ENCODE results near the gene PDE4D.

The PDE4D gene

DNA sequence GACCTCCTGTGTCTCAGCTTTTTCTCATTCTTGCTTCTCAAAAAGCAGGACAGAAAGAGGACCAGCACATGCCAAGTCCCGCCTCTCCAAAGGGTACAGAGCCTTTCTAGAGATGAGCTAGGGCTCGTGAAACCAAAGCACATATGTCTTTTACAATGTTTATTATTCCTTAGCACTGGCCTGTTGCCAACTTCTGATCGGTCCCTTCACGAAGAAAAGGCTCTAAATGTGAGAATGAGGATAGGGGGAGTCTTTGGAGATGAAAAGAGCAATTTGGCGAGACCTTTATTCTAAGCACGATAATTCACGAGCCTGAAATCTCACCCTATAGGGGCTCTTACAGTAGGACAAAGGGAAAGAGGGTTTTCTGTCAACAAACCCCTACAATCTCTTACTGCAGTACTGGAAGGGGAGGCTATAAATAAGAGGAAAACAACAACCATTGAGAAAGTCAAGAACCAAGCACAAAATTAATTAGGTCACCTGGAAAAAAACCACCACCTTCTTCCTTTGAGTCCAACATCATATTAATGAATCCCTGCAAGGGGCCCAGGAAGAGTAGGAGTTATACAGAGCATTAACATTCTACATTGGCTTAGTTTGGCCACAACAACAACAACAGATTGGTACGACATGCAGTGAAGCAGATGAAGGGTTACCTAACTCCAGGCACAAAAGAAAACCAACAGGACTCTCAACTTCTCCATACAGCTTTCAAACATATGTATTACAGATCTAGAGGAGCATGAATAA is 309.5 kb downstream of the PDE4D start:
- DNase-seq (ENCODE audit: extremely low spot score) = no peak
- ChIA-PET POLR2A (no interaction called here), CTCF (interaction anchor here (0.6 to 1.0 kb wide), 3 partner anchors 9 to 124 kb away, joined by 3 to 4 read pairs (median 3); no protein-coding TSS in a partner anchor)
- TF ChIP-seq FOXK2 (IDR thresholded peaks at IDR 0.05) (no peak), ELF4 (IDR thresholded peaks at IDR 0.05) (no peak)

DNA sequence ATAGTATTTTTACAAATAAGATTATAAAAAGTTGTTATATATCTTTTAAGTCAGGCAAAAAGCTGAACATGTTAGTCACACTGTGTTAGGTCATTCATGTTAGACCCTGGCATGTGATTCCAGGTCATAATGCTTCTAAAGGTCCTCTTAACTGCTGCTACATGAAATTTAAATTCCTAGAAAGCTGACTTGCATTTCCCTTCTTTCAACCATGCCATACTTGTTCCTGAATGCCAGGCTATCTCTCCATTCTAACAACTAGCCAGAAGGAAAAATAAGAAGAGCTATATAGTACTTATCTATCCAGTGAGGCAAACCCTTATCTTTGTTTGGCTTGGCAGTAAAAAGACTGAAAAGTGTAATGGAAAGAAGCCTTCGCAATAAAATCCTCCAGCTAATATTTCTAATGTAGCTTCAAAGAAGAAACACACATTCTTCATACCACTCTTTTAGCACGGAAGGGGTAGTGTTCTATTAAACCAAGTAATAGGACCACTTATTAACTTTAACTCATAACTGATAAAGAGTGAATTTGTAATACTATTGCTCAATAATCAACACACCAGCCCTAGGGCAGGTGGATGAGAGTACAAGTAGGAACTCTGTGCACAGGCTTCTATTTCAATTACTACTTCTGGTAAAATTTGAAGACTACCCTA is 310.2 kb downstream of the PDE4D start:
- ChIA-PET CTCF (interaction anchor here (0.6 to 1.0 kb wide), 2 partner anchors 10 to 124 kb away, joined by 3 read pairs; no protein-coding TSS in a partner anchor), POLR2A (no interaction called here)
- TF ChIP-seq ARNT (IDR thresholded peaks at IDR 0.05) = no peak
- TF ChIP-seq, protein P1, sequence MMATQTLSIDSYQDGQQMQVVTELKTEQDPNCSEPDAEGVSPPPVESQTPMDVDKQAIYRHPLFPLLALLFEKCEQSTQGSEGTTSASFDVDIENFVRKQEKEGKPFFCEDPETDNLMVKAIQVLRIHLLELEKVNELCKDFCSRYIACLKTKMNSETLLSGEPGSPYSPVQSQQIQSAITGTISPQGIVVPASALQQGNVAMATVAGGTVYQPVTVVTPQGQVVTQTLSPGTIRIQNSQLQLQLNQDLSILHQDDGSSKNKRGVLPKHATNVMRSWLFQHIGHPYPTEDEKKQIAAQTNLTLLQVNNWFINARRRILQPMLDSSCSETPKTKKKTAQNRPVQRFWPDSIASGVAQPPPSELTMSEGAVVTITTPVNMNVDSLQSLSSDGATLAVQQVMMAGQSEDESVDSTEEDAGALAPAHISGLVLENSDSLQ (IDR thresholded peaks at IDR 0.05) = no peak
- TF ChIP-seq FOXK2 (IDR thresholded peaks at IDR 0.05) = no peak
- TF ChIP-seq FOXM1 (IDR thresholded peaks at IDR 0.05; ENCODE audit: borderline replicate concordance) = no peak
- no peak for TF ChIP-seq ZNF384 (IDR thresholded peaks at IDR 0.05)
- TF ChIP-seq HDGF (IDR thresholded peaks at IDR 0.05; ENCODE audit: borderline replicate concordance) = no peak
- TF ChIP-seq FOXA1 (IDR thresholded peaks at IDR 0.05) = no peak
- TF ChIP-seq L3MBTL2 (conservative IDR thresholded peaks at IDR 0.05) = no peak
- no peak for TF ChIP-seq CTBP1 (IDR thresholded peaks at IDR 0.05; ENCODE audit: borderline replicate concordance)
- TF ChIP-seq NFRKB (IDR thresholded peaks at IDR 0.05) = no peak
- no peak for TF ChIP-seq SP1 (IDR thresholded peaks at IDR 0.05)
- TF ChIP-seq TARDBP (IDR thresholded peaks at IDR 0.05) = no peak
- no peak for TF ChIP-seq BHLHE40 (IDR thresholded peaks at IDR 0.05; ENCODE audit: borderline replicate concordance)
- no peak for TF ChIP-seq LEF1 (IDR thresholded peaks at IDR 0.05; ENCODE audit: borderline replicate concordance)
- TF ChIP-seq ELF4 (IDR thresholded peaks at IDR 0.05) = no peak
- DNase-seq (ENCODE audit: extremely low spot score) = no peak

DNA sequence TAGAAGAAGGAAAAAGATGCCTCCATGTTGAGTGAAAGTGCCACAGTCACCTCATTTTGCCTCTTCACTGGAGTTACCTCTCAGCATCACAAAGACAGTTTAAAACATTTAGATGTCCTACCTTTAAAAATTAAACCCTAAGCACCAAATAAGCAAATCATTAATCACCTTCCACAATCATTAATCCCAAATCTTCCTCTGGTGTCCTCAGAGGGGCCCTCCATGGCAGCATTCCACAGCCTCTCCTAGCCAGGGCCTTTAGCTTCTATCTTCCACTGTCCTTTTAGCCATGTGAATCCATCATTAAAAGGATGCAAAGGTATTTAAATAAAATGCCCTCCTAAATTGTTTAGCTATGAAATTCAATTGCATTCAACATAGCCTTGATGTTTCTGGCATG is 310.8 kb downstream of the PDE4D start:
- DNase-seq (ENCODE audit: extremely low spot score) = no peak
- ChIA-PET POLR2A (no interaction called here), CTCF (no interaction called here)
- TF ChIP-seq ZNF384 (IDR thresholded peaks at IDR 0.05) = no peak
- no peak for TF ChIP-seq FOXK2 (IDR thresholded peaks at IDR 0.05)
- TF ChIP-seq SUZ12 (IDR thresholded peaks at IDR 0.05) = no peak
- TF ChIP-seq CTBP1 (IDR thresholded peaks at IDR 0.05; ENCODE audit: borderline replicate concordance) = no peak
- TF ChIP-seq FOXA1 (IDR thresholded peaks at IDR 0.05) = no peak
- TF ChIP-seq BHLHE40 (IDR thresholded peaks at IDR 0.05; ENCODE audit: borderline replicate concordance) = no peak
- TF ChIP-seq, protein P1 (IDR thresholded peaks at IDR 0.05) = no peak
- TF ChIP-seq LEF1 (IDR thresholded peaks at IDR 0.05; ENCODE audit: borderline replicate concordance) = no peak
- no peak for TF ChIP-seq SP1 (IDR thresholded peaks at IDR 0.05)
- TF ChIP-seq HDGF (IDR thresholded peaks at IDR 0.05; ENCODE audit: borderline replicate concordance) = no peak
- no peak for TF ChIP-seq TARDBP (IDR thresholded peaks at IDR 0.05)
- no peak for TF ChIP-seq ARNT (IDR thresholded peaks at IDR 0.05)
- no peak for TF ChIP-seq NFRKB (IDR thresholded peaks at IDR 0.05)
- no peak for TF ChIP-seq L3MBTL2 (conservative IDR thresholded peaks at IDR 0.05)

DNA sequence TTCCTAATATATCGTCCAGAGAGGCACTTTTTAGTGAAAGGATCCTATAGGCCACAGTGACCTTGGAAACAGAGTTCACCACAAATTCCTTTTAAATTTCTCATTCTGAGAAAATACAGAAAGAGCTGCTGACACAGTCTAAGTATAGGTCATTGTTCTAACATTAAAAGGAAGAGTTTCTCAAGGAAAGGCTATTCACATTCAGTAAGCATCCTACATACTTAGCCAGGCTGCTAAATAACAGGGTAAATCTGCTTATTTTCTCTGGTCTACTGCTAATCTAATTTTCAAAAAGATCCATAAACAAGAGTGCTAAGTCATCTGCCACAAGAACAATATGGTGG is 313.7 kb downstream of the PDE4D start:
- DNase-seq (ENCODE audit: extremely low spot score) = no peak
- ChIA-PET CTCF (no interaction called here), POLR2A (no interaction called here)
- no peak for TF ChIP-seq L3MBTL2 (conservative IDR thresholded peaks at IDR 0.05)
- TF ChIP-seq CTBP1 (IDR thresholded peaks at IDR 0.05; ENCODE audit: borderline replicate concordance) = no peak
- TF ChIP-seq FOXK2 (IDR thresholded peaks at IDR 0.05) = no peak
- no peak for TF ChIP-seq SUZ12 (IDR thresholded peaks at IDR 0.05)
- TF ChIP-seq ZNF384 (IDR thresholded peaks at IDR 0.05) = no peak
- TF ChIP-seq ARNT (IDR thresholded peaks at IDR 0.05) = no peak
- TF ChIP-seq NFRKB (IDR thresholded peaks at IDR 0.05) = no peak
- TF ChIP-seq, protein P1 (IDR thresholded peaks at IDR 0.05) = no peak
- TF ChIP-seq LEF1 (IDR thresholded peaks at IDR 0.05; ENCODE audit: borderline replicate concordance) = no peak
- TF ChIP-seq HDGF (IDR thresholded peaks at IDR 0.05; ENCODE audit: borderline replicate concordance) = no peak
- TF ChIP-seq TARDBP (IDR thresholded peaks at IDR 0.05) = no peak
- no peak for TF ChIP-seq FOXA1 (IDR thresholded peaks at IDR 0.05)
- TF ChIP-seq SP1 (IDR thresholded peaks at IDR 0.05) = no peak
- no peak for TF ChIP-seq BHLHE40 (IDR thresholded peaks at IDR 0.05; ENCODE audit: borderline replicate concordance)
- no peak for TF ChIP-seq ELF4 (IDR thresholded peaks at IDR 0.05)
- TF ChIP-seq FOXM1 (IDR thresholded peaks at IDR 0.05; ENCODE audit: borderline replicate concordance) = no peak

DNA sequence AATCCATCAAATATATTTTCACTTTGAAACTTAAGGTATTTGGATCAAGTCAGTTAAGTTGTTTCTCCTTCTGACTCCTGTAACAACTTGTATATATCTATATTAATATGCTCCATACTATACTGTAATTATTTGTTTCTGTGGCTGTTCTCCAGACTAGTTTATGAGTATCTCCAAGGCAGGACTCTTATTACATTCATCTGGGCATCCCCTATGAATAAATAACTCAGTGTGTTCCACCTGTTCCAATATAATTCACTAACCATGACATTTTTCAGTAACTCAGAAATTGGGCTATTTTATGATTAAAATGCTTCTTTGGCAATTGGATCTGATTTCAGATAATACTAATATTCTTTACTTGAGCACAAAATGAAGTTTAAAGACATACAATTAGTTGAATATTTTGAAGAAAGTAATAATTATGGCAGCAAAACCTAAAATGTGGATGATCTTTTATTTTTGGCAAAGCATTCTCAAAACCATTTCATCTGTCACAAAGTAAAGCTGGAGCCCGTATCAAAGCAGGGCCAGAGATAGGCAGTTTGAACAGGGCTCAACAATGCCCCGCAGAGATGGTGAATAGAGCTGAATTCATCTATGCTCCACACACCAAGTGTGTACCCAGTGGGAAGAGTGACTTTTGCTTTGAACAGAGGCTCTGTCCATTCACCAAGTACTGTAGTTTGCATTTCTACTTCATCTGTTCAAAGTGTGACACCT is 314.3 kb downstream of the PDE4D start:
- ChIA-PET CTCF (no interaction called here), POLR2A (no interaction called here)
- DNase-seq (ENCODE audit: extremely low spot score) = no peak

More for the DNA sequence above, 314.3 kb downstream of the PDE4D start:
- TF ChIP-seq BHLHE40 (IDR thresholded peaks at IDR 0.05; ENCODE audit: borderline replicate concordance) (no peak), LEF1 (IDR thresholded peaks at IDR 0.05; ENCODE audit: borderline replicate concordance) (no peak), NFRKB (IDR thresholded peaks at IDR 0.05) (no peak), TARDBP (IDR thresholded peaks at IDR 0.05) (no peak)

Measured in HEK293T (cell line).